SK-N-SH treated with all-trans-retinoic acid at 6 μM for 48 hours (cell line): ENCODE measurements around the gene NAPSA.

Experiments
- ATAC-seq: fragments of 200-7000 bp; cut with Tn5 transposase; 3 replicates; pipeline ENCODE4 v1.9.1; 2020; ENCODE audit warnings: mild to moderate bottlenecking, moderate library complexity
- ARNTL ChIP-seq: fragments of 450-650 bp; formaldehyde crosslinking; IDR thresholded peaks from 2 replicates; pipeline ENCODE4 v1.5.0; 2020; ENCODE audit warnings: low read depth, mild to moderate bottlenecking, moderate library complexity, borderline replicate concordance
- CSDC2 ChIP-seq: fragments of 250-450 bp; sonication (Bioruptor Pico); IDR thresholded peaks from 2 replicates; pipeline ENCODE4 v1.5.0; 2020; ENCODE audit warnings: mild to moderate bottlenecking, moderate library complexity
- ESRRG ChIP-seq: fragments of 250-450 bp; sonication (Bioruptor Pico); IDR thresholded peaks from 2 replicates; pipeline ENCODE4 v1.6.1; 2021; ENCODE audit warnings: mild to moderate bottlenecking
- GLIS3 ChIP-seq: fragments of 250-450 bp; sonication (Bioruptor Pico); IDR thresholded peaks from 2 replicates; pipeline ENCODE4 v1.5.0; 2020; ENCODE audit warnings: mild to moderate bottlenecking, moderate library complexity
- OSR1 ChIP-seq: fragments of 250-450 bp; sonication (Bioruptor Pico); IDR thresholded peaks from 2 replicates; pipeline ENCODE4 v1.8.0; 2022; ENCODE audit warnings: moderate library complexity, mild to moderate bottlenecking, inconsistent platforms
- PPARA ChIP-seq: fragments of 250-450 bp; sonication (Bioruptor Pico); IDR thresholded peaks from 2 replicates; pipeline ENCODE4 v1.5.0; 2020; ENCODE audit warnings: mild to moderate bottlenecking, borderline replicate concordance
- SNAI2 ChIP-seq: fragments of 250-450 bp; sonication (Bioruptor Pico); IDR thresholded peaks from 2 replicates; pipeline ENCODE4 v1.5.0; 2020; ENCODE audit warnings: mild to moderate bottlenecking, moderate library complexity
- TCF4 ChIP-seq: fragments of 250-450 bp; sonication (Bioruptor Pico); IDR thresholded peaks from 2 replicates; pipeline ENCODE4 v1.8.0; 2021; ENCODE audit warnings: mild to moderate bottlenecking, moderate library complexity, borderline replicate concordance
- TOX ChIP-seq: fragments of 250-450 bp; sonication (Bioruptor Pico); IDR thresholded peaks from 2 replicates; pipeline ENCODE4 v1.8.0; 2021; ENCODE audit warnings: mild to moderate bottlenecking, moderate library complexity, borderline replicate concordance
- ZC3H10 ChIP-seq: fragments of 250-450 bp; sonication (Bioruptor Pico); IDR thresholded peaks from 2 replicates; pipeline ENCODE4 v1.5.1; 2021; ENCODE audit warnings: mild to moderate bottlenecking, moderate library complexity
- ZFP3 ChIP-seq: fragments of 250-450 bp; sonication (Bioruptor Pico); IDR thresholded peaks from 2 replicates; pipeline ENCODE4 v1.5.0; 2020; ENCODE audit warnings: mild to moderate bottlenecking, moderate library complexity
- ZFP30 ChIP-seq: fragments of 450-650 bp; formaldehyde crosslinking; IDR thresholded peaks from 2 replicates; pipeline ENCODE4 v1.5.0; 2022; ENCODE audit warnings: mild to moderate bottlenecking, moderate library complexity
- ZNF565 ChIP-seq: fragments of 450-650 bp; formaldehyde crosslinking; conservative IDR thresholded peaks from 2 replicates; pipeline ENCODE4 v1.5.0; 2020; ENCODE audit warnings: low read depth, mild to moderate bottlenecking, moderate library complexity
- ZNF70 ChIP-seq: fragments of 450-650 bp; formaldehyde crosslinking; IDR thresholded peaks from 2 replicates; pipeline ENCODE4 v1.5.0; 2020; ENCODE audit warnings: mild to moderate bottlenecking, moderate library complexity
- ZNF8 ChIP-seq: fragments of 450-650 bp; formaldehyde crosslinking; IDR thresholded peaks from 2 replicates; pipeline ENCODE4 v1.5.0; 2020; ENCODE audit warnings: mild to moderate bottlenecking, moderate library complexity
- TF ChIP-seq, protein P1 (sequence below): fragments of 250-450 bp; sonication (Bioruptor Pico); IDR thresholded peaks from 2 replicates; pipeline ENCODE4 v1.5.0; 2020; ENCODE audit warnings: mild to moderate bottlenecking, moderate library complexity
- TF ChIP-seq, protein P2 (sequence below): fragments of 250-450 bp; sonication (Bioruptor Pico); IDR thresholded peaks from 2 replicates; pipeline ENCODE4 v1.8.0; 2021; ENCODE audit warnings: low read depth, mild to moderate bottlenecking, moderate library complexity, borderline replicate concordance
- TF ChIP-seq, protein P3 (sequence below): fragments of 250-450 bp; sonication (Bioruptor Pico); IDR thresholded peaks from 2 replicates; pipeline ENCODE4 v1.8.0; 2020; ENCODE audit warnings: mild to moderate bottlenecking, moderate library complexity, borderline replicate concordance

The NAPSA gene

DNA sequence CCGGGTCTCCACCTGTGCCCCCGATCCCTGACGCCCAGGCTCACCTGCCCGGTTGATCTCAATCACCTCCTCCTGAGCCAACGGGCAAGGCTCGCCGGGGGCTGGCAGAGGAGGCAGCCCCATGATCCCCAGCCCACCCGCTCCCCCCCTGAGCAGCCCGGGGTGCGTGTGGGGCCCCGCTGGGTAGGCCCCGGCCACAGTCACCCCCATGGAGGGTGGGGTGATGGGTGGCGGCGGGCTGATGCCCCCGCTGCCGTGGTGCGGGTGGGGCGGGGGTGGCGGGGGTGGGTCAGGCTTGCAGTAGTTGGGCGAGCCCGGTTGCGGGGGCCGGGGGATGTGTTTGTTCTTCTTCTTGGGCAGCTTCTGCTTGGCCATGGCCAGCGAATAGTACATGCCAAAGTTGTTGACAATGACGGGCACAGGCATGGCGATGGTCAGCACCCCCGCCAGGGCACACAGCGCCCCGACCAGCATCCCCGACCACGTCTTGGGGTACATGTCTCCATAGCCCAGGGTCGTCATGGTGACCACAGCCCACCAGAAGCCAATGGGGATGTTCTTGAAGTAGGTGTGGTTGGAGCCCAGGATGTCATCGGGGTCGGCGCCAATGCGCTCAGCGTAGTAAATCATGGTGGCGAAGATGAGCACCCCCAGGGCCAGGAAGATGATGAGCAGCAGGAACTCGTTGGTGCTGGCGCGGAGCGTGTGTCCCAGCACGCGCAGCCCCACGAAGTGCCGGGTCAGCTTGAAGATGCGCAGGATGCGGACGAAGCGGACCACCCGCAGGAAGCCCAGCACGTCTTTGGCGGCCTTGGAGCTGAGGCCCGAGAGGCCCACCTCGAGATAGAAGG lies 42.3 kb downstream of the NAPSA start (continued):
- TF ChIP-seq, protein P1, sequence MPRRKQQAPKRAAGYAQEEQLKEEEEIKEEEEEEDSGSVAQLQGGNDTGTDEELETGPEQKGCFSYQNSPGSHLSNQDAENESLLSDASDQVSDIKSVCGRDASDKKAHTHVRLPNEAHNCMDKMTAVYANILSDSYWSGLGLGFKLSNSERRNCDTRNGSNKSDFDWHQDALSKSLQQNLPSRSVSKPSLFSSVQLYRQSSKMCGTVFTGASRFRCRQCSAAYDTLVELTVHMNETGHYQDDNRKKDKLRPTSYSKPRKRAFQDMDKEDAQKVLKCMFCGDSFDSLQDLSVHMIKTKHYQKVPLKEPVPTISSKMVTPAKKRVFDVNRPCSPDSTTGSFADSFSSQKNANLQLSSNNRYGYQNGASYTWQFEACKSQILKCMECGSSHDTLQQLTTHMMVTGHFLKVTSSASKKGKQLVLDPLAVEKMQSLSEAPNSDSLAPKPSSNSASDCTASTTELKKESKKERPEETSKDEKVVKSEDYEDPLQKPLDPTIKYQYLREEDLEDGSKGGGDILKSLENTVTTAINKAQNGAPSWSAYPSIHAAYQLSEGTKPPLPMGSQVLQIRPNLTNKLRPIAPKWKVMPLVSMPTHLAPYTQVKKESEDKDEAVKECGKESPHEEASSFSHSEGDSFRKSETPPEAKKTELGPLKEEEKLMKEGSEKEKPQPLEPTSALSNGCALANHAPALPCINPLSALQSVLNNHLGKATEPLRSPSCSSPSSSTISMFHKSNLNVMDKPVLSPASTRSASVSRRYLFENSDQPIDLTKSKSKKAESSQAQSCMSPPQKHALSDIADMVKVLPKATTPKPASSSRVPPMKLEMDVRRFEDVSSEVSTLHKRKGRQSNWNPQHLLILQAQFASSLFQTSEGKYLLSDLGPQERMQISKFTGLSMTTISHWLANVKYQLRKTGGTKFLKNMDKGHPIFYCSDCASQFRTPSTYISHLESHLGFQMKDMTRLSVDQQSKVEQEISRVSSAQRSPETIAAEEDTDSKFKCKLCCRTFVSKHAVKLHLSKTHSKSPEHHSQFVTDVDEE (CRISPR knock-in tag) = no peak
- no peak for TF ChIP-seq PPARA (CRISPR knock-in tag)
- TF ChIP-seq ZFP3 (CRISPR knock-in tag) = no peak
- TF ChIP-seq OSR1 (CRISPR knock-in tag) = no peak
- no peak for TF ChIP-seq ZNF565 (CRISPR knock-in tag)
- TF ChIP-seq GLIS3 (CRISPR knock-in tag) = no peak
- no peak for TF ChIP-seq TCF4 (CRISPR knock-in tag)
- TF ChIP-seq ARNTL (CRISPR knock-in tag) = no peak
- TF ChIP-seq ESRRG (CRISPR knock-in tag) = no peak
- TF ChIP-seq, all 23 proteins: peak for 0

DNA sequence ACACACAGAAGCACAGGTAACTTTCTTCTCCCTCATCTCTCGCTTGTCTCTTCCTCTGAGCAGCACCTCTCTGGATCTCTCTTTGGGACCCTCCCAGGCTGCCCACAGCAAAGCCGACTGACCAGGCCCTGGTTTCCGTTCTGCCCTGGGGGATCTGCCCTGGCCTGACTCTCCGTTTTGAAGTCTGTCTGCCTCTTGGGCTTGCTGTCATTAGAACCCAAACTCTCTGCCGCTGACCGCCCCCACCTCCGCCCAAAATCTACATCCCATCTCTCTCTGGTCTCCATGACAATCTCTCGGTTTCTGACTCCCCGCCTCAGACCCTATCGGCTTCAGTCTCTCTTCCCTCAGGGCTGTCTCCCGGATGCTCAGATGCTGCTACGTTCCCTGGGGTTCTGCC lies 43.2 kb downstream of the NAPSA start:
- ATAC-seq = no peak
- TF ChIP-seq OSR1 (CRISPR knock-in tag) (no peak), ARNTL (CRISPR knock-in tag) (no peak), CSDC2 (CRISPR knock-in tag) (no peak), TCF4 (CRISPR knock-in tag) (no peak)
- TF ChIP-seq, protein P2, sequence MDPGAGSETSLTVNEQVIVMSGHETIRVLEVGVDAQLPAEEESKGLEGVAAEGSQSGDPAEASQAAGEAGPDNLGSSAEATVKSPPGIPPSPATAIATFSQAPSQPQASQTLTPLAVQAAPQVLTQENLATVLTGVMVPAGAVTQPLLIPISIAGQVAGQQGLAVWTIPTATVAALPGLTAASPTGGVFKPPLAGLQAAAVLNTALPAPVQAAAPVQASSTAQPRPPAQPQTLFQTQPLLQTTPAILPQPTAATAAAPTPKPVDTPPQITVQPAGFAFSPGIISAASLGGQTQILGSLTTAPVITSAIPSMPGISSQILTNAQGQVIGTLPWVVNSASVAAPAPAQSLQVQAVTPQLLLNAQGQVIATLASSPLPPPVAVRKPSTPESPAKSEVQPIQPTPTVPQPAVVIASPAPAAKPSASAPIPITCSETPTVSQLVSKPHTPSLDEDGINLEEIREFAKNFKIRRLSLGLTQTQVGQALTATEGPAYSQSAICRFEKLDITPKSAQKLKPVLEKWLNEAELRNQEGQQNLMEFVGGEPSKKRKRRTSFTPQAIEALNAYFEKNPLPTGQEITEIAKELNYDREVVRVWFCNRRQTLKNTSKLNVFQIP = no peak

DNA sequence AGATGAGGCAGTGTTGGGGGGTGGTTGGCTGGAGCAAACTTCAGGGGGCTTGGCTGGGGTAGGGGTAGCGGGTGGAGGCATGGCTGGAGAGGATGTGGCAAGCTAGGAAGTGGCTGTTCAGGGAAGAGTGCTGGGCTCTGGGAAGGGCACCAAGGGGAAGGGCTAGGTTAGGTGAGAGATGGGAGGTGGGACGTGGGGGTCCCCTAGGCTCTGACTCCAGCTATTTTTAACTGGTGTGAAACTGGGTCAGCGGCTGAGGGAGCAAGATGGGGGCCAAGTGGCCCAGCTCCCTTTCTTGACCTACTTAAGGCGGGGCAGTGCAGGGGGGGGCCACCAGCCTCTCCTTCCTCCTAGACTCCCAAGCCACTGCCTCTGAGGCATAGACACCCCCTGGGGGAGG lies 43.6 kb downstream of the NAPSA start:
- no peak for ATAC-seq
- TF ChIP-seq TOX (no peak), ZFP3 (CRISPR knock-in tag) (no peak), ZFP30 (no peak), TCF4 (CRISPR knock-in tag) (no peak), SNAI2 (CRISPR knock-in tag) (no peak), ESRRG (CRISPR knock-in tag) (no peak), ZNF8 (CRISPR knock-in tag) (no peak), GLIS3 (CRISPR knock-in tag) (no peak), ZNF565 (CRISPR knock-in tag) (no peak), ZC3H10 (CRISPR knock-in tag) (no peak), ZNF70 (CRISPR knock-in tag) (no peak), PPARA (CRISPR knock-in tag) (no peak)
- TF ChIP-seq, protein P1 (CRISPR knock-in tag) = no peak
- TF ChIP-seq, protein P3, sequence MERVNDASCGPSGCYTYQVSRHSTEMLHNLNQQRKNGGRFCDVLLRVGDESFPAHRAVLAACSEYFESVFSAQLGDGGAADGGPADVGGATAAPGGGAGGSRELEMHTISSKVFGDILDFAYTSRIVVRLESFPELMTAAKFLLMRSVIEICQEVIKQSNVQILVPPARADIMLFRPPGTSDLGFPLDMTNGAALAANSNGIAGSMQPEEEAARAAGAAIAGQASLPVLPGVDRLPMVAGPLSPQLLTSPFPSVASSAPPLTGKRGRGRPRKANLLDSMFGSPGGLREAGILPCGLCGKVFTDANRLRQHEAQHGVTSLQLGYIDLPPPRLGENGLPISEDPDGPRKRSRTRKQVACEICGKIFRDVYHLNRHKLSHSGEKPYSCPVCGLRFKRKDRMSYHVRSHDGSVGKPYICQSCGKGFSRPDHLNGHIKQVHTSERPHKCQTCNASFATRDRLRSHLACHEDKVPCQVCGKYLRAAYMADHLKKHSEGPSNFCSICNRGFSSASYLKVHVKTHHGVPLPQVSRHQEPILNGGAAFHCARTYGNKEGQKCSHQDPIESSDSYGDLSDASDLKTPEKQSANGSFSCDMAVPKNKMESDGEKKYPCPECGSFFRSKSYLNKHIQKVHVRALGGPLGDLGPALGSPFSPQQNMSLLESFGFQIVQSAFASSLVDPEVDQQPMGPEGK (CRISPR knock-in tag) = no peak
